GM21619 (cell line): ENCODE measurements around the gene SCNM1.
"Not testable (repeated sequence)": the region's sequence is repeated elsewhere in the genome, so short reads cannot be mapped to it uniquely, and the experiment has no call there.

Experiments
- ATAC-seq: cut with Tn5 transposase; IDR thresholded peaks from one replicate; pipeline ENCODE4 v1.9.1; 2021; ENCODE audit not compliant: unreplicated experiment

The SCNM1 gene

GRCh38 chr1:151146412-151147131 lies 19.4 kb upstream of the SCNM1 start, which contains the start of gene SEMA6C:
SEMA6C (minus strand) TSS chr1:151146631; CDS start chr1:151142621, 4,010 bp downstream.
- peak; percentile 96 for ATAC-seq

- no peak for ATAC-seq
Measured at GRCh38 chr1:151147132-151147503, 18.8 kb upstream of the SCNM1 start.

DNA sequence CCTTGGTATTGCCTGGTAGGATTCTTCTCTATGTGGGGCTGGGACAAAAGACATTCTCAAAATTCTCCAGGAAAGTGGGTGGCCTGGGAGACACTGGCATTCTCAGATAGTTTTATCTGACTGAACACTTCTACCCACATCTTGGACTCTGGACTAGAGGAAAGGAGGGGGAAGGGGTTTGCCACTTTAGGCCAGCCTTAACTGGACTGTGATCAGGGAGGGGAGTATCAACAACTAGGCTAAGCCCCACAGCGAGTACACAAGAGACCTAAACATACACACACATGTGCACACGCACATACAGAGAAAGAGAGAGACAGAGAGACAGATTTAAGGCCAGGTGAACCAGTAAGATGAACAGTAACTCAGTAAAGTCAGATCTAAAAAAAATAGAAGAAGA lies 18.3 kb upstream of the SCNM1 start:
- ATAC-seq = no peak

GRCh38 chr1:151156515-151156819 lies 9.5 kb upstream of the SCNM1 start, which contains the start of gene TNFAIP8L2:
TNFAIP8L2 (plus strand) TSS chr1:151156649; CDS start chr1:151158698, 2,049 bp downstream.
- ATAC-seq = peak; percentile 66

DNA sequence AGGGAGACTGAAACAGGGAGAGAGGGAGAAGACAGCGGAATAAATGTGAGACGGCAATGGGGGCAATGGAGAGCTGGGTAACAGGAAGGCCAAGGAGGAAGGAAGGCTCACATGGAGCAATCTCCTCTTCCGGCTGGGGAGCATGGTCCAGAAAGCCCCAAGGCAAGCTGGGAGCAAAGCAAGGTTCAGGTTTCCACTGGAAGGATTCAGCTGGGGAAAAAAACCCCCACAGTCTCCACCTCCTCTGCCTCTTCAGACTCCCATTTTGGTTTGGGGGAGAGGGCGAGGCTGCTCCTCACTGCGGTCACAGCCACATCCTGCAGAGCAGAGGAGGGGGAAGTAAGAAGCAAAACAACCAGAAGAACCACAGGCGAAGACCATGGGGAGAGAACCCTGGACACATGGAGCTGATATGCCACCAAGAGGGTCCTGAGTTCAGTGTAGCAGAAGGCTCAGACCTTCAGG lies 8.8 kb upstream of the SCNM1 start:
- ATAC-seq = no peak

DNA sequence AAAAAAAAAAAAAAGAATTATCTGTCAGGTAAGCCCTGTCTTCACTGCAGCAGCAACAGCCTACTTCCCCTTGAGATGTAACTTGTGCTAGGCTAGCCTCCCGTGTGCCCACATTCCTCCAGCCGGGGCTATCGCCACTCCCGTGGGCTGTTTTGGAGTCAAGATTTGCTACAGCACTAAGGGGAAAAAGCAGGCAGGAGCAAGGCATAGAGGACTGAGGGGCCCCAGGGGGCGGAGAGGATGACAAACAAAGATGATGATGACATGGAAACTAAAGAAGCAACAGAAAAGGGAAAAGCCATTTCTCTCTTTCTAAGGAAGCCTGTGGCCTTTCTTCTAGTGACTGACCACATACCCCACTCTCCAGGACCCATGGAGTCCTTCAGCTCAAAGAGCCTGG lies 7.6 kb upstream of the SCNM1 start:
- no peak for ATAC-seq

DNA sequence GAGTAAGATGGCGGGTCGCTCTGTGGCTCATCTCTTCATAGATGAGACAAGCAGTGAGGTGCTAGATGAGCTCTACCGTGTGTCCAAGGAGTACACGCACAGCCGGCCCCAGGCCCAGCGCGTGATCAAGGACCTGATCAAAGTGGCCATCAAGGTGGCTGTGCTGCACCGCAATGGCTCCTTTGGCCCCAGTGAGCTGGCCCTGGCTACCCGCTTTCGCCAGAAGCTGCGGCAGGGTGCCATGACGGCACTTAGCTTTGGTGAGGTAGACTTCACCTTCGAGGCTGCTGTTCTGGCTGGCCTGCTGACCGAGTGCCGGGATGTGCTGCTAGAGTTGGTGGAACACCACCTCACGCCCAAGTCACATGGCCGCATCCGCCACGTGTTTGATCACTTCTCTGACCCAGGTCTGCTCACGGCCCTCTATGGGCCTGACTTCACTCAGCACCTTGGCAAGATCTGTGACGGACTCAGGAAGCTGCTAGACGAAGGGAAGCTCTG lies 7.1 kb upstream of the SCNM1 start:
- ATAC-seq = no peak

GRCh38 chr1:151159373-151159772 lies 6.6 kb upstream of the SCNM1 start:
- no peak for ATAC-seq

DNA sequence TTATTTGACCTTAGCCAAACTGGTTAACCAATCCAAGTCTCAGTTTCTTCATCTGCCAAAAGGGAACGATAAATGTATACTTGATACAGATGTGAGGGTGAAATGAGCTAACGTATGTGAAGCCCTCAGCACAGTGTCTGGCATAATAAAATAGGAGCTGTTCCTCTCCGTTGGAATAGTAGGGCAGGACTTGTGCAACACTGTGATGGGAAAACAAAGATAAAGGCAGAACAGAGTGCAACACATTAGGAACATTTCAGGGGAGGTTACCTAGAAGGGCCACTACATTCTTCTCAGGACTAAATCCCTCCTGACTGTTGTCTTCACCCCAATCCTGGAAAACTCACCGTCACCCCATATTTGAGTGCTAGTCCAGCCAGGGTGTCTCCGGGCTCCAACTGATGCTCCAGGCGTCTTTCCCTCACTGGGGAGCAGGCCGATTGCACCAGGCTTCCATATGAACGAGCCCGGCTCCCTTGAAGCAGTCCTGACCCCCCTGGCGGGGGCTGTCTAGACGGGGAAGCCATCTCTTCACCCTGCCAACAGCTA lies 1.1 kb upstream of the SCNM1 start:
- no peak for ATAC-seq

DNA sequence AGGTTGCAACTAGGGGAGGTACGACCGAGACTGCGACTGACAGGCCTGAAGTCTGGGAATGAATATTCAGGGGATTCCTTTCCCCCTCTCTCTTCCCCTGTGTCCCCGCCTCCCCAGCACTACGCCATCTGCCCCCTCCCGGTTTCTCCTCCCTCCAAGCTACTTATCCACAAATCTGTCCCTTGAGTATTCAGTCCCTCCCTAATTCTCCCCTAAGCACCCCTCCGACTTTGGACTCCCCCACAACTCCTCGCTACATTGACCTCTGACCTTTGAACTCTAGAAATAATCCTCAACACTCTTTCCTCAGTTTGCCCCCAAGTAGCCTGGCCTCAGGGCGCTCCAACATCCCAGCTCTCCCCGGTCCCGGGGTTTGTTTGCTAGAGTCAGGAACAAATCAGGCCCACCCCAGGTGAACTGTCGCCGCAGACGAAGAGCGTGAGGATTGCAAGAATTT lies 635 bp upstream of the SCNM1 start:
- ATAC-seq = peak; percentile 15

GRCh38 chr1:151166505-151166956 lies 587 bp downstream of the SCNM1 start:
- no peak for ATAC-seq

GRCh38 chr1:151167116-151167515 lies 1.2 kb downstream of the SCNM1 start:
- no peak for ATAC-seq

DNA sequence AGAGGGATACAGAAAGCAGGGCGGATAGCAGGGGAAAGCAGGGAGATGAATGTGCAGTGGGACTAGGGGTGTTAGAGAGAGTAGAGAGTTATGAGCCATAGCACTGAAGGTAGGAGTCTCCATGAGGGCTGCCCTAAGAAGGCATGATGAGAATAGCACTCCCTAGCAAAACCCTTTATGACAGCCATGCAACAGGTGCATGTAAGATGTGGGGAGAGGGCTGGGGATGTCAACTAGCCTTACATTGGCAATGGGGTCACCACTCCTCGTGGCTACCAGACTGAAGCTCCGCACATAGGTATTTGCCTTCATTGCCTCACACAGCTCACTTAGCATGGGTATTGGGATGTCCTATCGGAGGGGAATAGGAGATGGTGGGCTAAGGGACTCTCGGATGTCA lies 5.2 kb downstream of the SCNM1 start:
- ATAC-seq = no peak

- no peak for ATAC-seq
Measured at GRCh38 chr1:151175041-151175741, 9.2 kb downstream of the SCNM1 start.

DNA sequence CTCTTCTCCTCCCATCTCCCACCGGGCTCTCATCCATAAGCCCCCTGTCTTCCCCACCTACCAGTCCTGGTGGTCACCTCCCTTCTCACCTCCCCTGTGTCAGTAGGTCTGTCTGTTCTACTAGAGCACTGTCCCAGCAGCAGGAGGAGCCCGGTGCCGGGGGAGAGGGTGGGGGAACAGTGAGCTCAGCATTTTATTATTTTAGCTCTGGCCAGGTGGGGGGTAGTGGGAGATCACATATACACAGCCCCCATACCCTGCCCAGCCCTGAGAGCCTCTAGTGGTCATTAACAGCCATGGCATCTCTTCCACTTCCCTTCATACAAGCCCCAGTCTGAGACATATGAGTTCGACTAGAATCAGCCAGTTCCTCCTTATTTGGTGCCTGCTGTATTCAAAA lies 9.9 kb downstream of the SCNM1 start, which contains the start of gene TMOD4:
TMOD4 (minus strand) TSS at position 119 of the 400 bp plus-strand sequence. CDS start 1,106 bp downstream, outside the sequence.
- no peak for ATAC-seq

- no peak for ATAC-seq
Measured at GRCh38 chr1:151176514-151177045, 10.6 kb downstream of the SCNM1 start.

GRCh38 chr1:151184211-151184610 lies 18.3 kb downstream of the SCNM1 start:
- ATAC-seq = no peak

DNA sequence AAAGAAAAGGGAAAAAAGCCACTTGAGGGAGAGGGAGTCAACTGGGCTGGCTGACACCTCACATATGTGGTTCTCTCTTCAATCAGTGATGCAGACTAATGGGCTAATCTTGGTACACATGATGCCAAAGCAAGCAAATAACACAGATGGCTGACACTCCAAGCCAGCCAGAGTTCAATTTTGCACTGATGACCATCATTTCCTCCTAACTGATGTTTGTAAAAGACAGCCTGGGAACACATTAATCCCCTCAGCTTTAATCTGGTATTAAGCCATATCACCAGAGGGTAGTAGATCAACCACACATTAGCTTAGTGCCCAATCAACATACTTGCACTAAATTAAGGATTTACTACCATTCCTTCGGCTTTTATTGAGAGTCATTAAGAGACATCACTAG lies 21.3 kb downstream of the SCNM1 start:
- no peak for ATAC-seq

- ATAC-seq = not testable (repeated sequence)
Measured at GRCh38 chr1:151188667-151189066, 22.7 kb downstream of the SCNM1 start.

- peak; percentile 85 for ATAC-seq
Measured at GRCh38 chr1:151189637-151190445, 23.9 kb downstream of the SCNM1 start, which contains the start of gene VPS72. VPS72 (minus strand) TSS chr1:151190197; CDS start chr1:151190121, 76 bp downstream.
